Measurements from ENCODE around the gene SLCO4A1. TPM values are rescaled to one million over a fixed set of nuclear protein-coding genes. Genes with fewer than 3 reads are reported as not detected.

The SLCO4A1 gene
- total and polyA plus RNA-seq, 5 donors from 2014 or later = 1.8 to 7.4 (median 2.8) TPM

DNA sequence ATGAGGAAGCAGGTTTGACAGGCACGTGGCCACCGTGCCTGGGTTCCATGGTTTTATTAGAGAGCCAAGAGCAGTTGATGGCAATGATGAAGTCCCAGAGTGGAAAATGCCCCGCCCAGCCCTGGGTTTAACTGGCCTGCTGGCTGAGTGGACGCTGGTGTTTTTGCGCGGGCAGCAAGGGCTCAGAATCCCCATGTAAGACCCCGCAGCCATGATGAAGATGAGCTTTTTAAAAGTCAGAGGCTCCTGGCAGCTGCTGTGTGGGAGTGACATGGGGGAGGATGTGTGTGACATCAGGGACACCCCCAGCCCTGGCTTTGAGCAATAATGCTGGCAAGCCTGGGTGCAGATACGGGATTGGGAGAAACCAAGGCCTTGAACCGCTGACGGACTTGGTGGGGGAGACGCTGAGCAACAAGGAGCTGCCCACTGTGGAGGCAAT is 33.0 kb upstream of the SLCO4A1 start:
- Histone ChIP-seq H3K27me3 (ENCODE audit: control insufficient read depth, insufficient read depth, low read length) (no peaks in the 10 kb centered on the region), H3K9me3 (ENCODE audit: control insufficient read depth in 2 of 2, low read length in 2 of 2) (no peaks in the 10 kb centered on the region), H3K36me3 (ENCODE audit: control insufficient read depth, insufficient read depth, low read length) (no peaks in the 10 kb centered on the region), H3K4me3 (ENCODE audit: low read depth, low read length) (no peak overlapping the region), H3K27ac (ENCODE audit: insufficient read depth, low read length, poor library complexity, severe bottlenecking) (no peak overlapping the region), H3K4me1 (ENCODE audit: control insufficient read depth, insufficient read depth, low read length, poor library complexity, severe bottlenecking) (peaks cover 1% of the 10 kb centered on the region)
- H3K9me3 Mint-ChIP-seq = peaks cover 0 to 3% (median 0%) of the 10 kb centered on the region in 7 donors
- H3K36me3 Mint-ChIP-seq = no peaks in the 10 kb centered on the region
- peaks cover 0 to 2% (median 0%) of the 10 kb centered on the region in 4 donors for H3K4me1 Mint-ChIP-seq
- ATAC-seq (ENCODE audit: low read depth in 2 of 2) = no peak
- no peak overlapping the region for H3K4me3 Mint-ChIP-seq
- DNase-seq = no peak
- peaks cover 22% of the 10 kb centered on the region for H3K27me3 Mint-ChIP-seq
- H3K27ac Mint-ChIP-seq = peak overlapping the region in 1 of 3 donors; percentile 11

DNA sequence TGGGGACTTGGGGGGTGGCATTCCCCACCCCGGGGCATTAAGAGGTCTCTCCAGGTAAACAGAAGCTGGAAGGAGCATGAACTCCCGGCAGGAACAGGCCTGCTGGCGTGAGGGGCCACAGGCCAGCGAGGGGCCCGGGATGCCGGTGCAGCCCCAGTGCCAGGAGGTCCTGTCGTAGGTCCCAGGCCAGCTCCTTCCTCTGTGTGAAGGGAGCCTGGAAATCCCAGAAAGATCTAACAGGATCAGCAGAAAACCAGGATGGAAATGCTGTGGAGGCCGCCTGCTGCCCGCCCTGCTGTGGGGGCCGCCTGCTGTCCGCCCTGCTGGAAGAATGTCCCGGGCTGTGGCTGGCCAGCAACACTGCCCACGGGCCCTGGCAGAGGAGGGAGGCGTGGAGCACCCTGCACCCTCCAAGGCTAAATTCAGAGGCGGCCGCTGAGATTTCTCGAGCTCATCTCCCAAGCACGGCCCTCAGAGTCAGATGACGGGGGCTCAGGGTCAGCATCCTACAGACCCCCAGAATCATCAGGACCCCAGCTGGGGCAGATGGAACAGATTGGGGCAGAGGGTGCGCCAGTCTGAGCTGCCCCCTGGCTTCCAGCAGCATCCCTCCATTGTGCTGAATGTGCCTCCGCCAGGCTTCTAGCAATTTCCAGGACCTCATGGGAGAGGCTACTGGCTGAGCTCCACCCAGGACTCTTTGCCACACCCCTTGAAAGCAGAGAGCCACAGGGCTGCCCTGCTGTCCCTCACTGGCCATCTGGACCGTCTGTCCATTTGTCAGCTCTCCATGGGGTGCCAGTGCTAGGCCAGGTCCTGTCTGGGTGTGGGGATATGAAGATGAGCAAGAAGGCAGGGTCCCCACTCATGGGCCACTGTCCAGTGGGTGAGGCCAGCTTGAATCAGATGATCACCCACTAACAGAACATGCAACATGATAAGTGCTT is 32.2 kb upstream of the SLCO4A1 start:
- no peak for DNase-seq
- Histone ChIP-seq H3K27me3 (ENCODE audit: control insufficient read depth, insufficient read depth, low read length) (no peaks in the 10 kb centered on the region), H3K27ac (ENCODE audit: insufficient read depth, low read length, poor library complexity, severe bottlenecking) (no peak overlapping the region), H3K4me1 (ENCODE audit: control insufficient read depth, insufficient read depth, low read length, poor library complexity, severe bottlenecking) (no peaks in the 10 kb centered on the region), H3K4me3 (ENCODE audit: low read depth, low read length) (no peak overlapping the region), H3K36me3 (ENCODE audit: control insufficient read depth, insufficient read depth, low read length) (no peaks in the 10 kb centered on the region), H3K9me3 (ENCODE audit: control insufficient read depth in 2 of 2, low read length in 2 of 2) (no peaks in the 10 kb centered on the region)
- Mint-ChIP-seq H3K36me3 (no peaks in the 10 kb centered on the region), H3K4me3 (peak overlapping the region in 1 of 4 donors; percentile 13), H3K9me3 (peaks cover 0 to 3% (median 0%) of the 10 kb centered on the region in 7 donors), H3K27me3 (peaks cover 22% of the 10 kb centered on the region), H3K4me1 (peaks cover 0 to 2% (median 0%) of the 10 kb centered on the region in 4 donors), H3K27ac (no peak overlapping the region)
- ATAC-seq (ENCODE audit: low read depth in 2 of 2) = no peak

DNA sequence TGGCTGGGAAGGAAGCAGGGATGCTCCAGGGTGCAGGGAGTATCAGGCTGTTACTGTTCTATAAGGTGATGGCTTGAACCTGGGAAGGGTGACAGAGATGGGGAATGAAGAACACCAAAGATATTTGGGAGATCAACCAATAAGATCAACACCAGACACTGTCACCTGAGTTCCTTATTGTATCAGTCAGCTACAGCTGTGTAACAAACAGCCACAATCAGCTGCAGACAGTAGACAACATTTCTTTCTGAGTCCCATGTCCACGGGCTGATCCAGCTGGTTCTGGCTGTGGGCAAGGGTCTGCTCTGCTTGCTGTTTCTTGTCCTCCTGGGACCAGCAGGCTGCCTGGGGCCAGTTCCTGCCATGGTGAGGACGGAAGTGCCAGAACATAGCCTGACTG is 31.3 kb upstream of the SLCO4A1 start:
- DNase-seq (no peak), ATAC-seq (ENCODE audit: low read depth in 2 of 2) (no peak)
- Mint-ChIP-seq H3K4me3 (no peak overlapping the region), H3K27ac (no peak overlapping the region), H3K27me3 (peaks cover 22% of the 10 kb centered on the region), H3K9me3 (peaks cover 0 to 3% (median 0%) of the 10 kb centered on the region in 7 donors), H3K36me3 (no peaks in the 10 kb centered on the region), H3K4me1 (peaks cover 0 to 4% (median 0%) of the 10 kb centered on the region in 4 donors)
- H3K36me3 ChIP-seq (ENCODE audit: control insufficient read depth, insufficient read depth, low read length) = no peaks in the 10 kb centered on the region
- H3K9me3 ChIP-seq (ENCODE audit: control insufficient read depth in 2 of 2, low read length in 2 of 2) = no peaks in the 10 kb centered on the region
- no peak overlapping the region for H3K4me3 ChIP-seq (ENCODE audit: low read depth, low read length)
- no peak overlapping the region for H3K27ac ChIP-seq (ENCODE audit: insufficient read depth, low read length, poor library complexity, severe bottlenecking)
- no peaks in the 10 kb centered on the region for H3K4me1 ChIP-seq (ENCODE audit: control insufficient read depth, insufficient read depth, low read length, poor library complexity, severe bottlenecking)
- H3K27me3 ChIP-seq (ENCODE audit: control insufficient read depth, insufficient read depth, low read length) = no peaks in the 10 kb centered on the region

DNA sequence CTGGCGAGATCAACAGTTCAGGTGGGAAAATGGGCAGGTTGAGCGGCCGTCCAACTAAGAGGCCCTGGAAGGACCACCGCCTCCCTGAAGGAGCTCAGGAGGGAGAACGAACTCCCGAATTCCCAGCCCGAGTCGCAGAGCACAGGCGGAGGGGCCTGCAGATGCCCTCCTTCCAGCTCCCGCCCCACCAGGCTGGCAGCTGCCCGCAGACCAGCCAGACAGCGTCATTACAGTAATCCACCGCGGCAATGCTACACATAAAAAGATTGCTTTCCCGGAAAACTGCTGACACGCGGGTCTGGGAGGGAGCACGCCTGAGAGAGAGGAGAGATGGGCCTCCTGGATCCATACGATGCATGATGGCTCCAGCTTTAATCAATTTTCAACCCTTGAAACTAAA is 30.5 kb upstream of the SLCO4A1 start:
- peaks cover 22% of the 10 kb centered on the region for H3K27me3 Mint-ChIP-seq
- no peak overlapping the region for H3K4me3 Mint-ChIP-seq
- H3K4me1 Mint-ChIP-seq = peaks cover 0 to 9% (median under 1%) of the 10 kb centered on the region in 4 donors
- peaks cover 0 to 3% (median 0%) of the 10 kb centered on the region in 7 donors for H3K9me3 Mint-ChIP-seq
- no peaks in the 10 kb centered on the region for H3K36me3 Mint-ChIP-seq
- Histone ChIP-seq H3K9me3 (ENCODE audit: control insufficient read depth in 2 of 2, low read length in 2 of 2) (no peaks in the 10 kb centered on the region), H3K4me1 (ENCODE audit: control insufficient read depth, insufficient read depth, low read length, poor library complexity, severe bottlenecking) (peaks cover 3% of the 10 kb centered on the region), H3K4me3 (ENCODE audit: low read depth, low read length) (no peak overlapping the region), H3K27ac (ENCODE audit: insufficient read depth, low read length, poor library complexity, severe bottlenecking) (no peak overlapping the region), H3K36me3 (ENCODE audit: control insufficient read depth, insufficient read depth, low read length) (no peaks in the 10 kb centered on the region), H3K27me3 (ENCODE audit: control insufficient read depth, insufficient read depth, low read length) (no peaks in the 10 kb centered on the region)
- DNase-seq (no peak), ATAC-seq (ENCODE audit: low read depth in 2 of 2) (no peak)
- no peak overlapping the region for H3K27ac Mint-ChIP-seq

DNA sequence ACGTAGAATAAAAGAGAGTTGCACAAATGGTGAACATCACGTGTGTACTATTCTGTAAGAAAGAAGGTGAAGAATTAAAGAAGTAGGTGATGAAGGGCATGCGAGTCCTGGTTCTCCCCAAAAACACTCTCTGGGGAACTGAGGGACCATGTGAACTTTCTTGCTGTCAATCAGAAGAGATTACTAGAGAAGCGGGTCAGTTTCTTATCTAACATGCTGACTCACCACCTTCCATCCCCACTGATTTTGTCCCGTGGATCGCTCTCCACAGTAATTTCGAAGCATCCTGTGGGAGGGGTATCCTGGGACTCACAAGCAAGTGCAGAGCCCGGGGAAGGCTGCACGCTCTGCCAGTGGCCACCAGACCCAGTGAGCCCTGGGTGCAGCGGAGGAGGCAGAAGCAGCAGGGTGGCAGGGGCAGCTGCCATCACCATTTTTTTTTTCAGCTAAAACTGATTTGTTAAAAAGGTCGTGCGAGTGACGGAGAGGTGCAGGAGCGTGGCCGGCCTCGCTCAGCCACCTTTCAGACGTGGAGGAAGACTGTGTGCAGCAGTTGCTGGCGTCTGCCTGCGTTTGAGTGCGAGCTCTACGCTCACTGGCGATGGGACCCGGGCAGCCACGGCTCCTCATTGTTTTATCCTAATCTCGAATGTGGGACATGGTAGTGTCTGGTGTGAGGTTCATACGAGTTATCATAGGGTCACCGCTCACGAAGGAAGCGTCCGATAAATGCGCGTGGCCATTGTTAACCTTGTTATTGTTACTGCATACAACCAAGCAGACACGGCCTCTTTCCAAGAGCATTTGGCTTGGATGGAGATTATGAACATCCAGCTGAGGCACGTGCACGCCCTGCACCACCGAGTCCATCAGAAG is 28.0 kb upstream of the SLCO4A1 start:
- Histone ChIP-seq H3K27me3 (ENCODE audit: control insufficient read depth, insufficient read depth, low read length) (no peaks in the 10 kb centered on the region), H3K4me1 (ENCODE audit: control insufficient read depth, insufficient read depth, low read length, poor library complexity, severe bottlenecking) (peaks cover 23% of the 10 kb centered on the region), H3K9me3 (ENCODE audit: control insufficient read depth in 2 of 2, low read length in 2 of 2) (no peaks in the 10 kb centered on the region), H3K36me3 (ENCODE audit: control insufficient read depth, insufficient read depth, low read length) (no peaks in the 10 kb centered on the region), H3K27ac (ENCODE audit: insufficient read depth, low read length, poor library complexity, severe bottlenecking) (no peak overlapping the region), H3K4me3 (ENCODE audit: low read depth, low read length) (no peak overlapping the region)
- Mint-ChIP-seq H3K27ac (no peak overlapping the region), H3K4me1 (peaks cover 0 to 34% (median 14%) of the 10 kb centered on the region in 4 donors), H3K9me3 (peaks cover 0 to 3% (median 0%) of the 10 kb centered on the region in 7 donors), H3K27me3 (peaks cover 18% of the 10 kb centered on the region), H3K36me3 (no peaks in the 10 kb centered on the region), H3K4me3 (peak overlapping the region in 1 of 4 donors; percentile 43)
- ATAC-seq (ENCODE audit: low read depth in 2 of 2) (no peak), DNase-seq (no peak)

DNA sequence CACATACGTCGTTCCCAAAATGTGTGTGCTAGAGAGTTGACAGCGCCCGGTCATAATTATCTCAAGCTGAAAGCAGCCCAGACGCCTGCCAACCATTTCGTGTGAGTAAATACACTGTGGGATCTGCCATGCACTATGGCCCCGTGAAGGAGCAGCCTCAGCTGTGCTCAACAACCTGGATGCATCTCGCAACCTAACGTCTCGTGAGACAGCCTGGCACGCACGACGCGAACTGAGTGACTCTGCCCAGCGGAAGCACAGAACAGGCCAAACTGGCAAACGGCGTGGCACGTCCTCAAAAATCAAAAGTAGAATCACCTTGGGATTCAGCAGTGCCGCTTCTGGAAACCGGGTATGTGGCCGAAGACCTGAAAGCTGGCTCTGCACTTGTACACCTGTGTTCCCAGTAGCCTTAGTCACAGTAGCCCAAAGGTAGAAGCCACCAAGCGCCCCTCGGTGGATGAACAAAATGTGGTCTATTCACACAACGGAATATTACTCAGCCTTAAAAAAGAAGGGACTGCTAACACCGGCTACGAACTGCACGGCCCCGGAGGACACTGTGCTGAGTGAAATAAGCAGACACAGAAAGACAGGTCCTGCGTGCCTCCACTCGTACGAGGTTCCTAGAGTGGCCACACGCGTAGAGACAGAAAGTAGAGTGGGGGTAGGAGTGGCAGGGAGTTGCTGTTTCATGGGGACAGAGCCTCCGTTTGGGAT is 27.2 kb upstream of the SLCO4A1 start:
- no peak for DNase-seq
- Mint-ChIP-seq H3K4me1 (peaks cover 0 to 35% (median 15%) of the 10 kb centered on the region in 4 donors), H3K9me3 (peaks cover 0 to 3% (median 0%) of the 10 kb centered on the region in 7 donors), H3K36me3 (no peaks in the 10 kb centered on the region), H3K27ac (no peak overlapping the region), H3K4me3 (peak overlapping the region in 1 of 4 donors; percentile 43), H3K27me3 (peaks cover 17% of the 10 kb centered on the region)
- peaks cover 23% of the 10 kb centered on the region for H3K4me1 ChIP-seq (ENCODE audit: control insufficient read depth, insufficient read depth, low read length, poor library complexity, severe bottlenecking)
- H3K27me3 ChIP-seq (ENCODE audit: control insufficient read depth, insufficient read depth, low read length) = no peaks in the 10 kb centered on the region
- H3K9me3 ChIP-seq (ENCODE audit: control insufficient read depth in 2 of 2, low read length in 2 of 2) = no peaks in the 10 kb centered on the region
- H3K4me3 ChIP-seq (ENCODE audit: low read depth, low read length) = no peak overlapping the region
- no peak overlapping the region for H3K27ac ChIP-seq (ENCODE audit: insufficient read depth, low read length, poor library complexity, severe bottlenecking)
- no peaks in the 10 kb centered on the region for H3K36me3 ChIP-seq (ENCODE audit: control insufficient read depth, insufficient read depth, low read length)
- ATAC-seq (ENCODE audit: low read depth in 2 of 2) = no peak

DNA sequence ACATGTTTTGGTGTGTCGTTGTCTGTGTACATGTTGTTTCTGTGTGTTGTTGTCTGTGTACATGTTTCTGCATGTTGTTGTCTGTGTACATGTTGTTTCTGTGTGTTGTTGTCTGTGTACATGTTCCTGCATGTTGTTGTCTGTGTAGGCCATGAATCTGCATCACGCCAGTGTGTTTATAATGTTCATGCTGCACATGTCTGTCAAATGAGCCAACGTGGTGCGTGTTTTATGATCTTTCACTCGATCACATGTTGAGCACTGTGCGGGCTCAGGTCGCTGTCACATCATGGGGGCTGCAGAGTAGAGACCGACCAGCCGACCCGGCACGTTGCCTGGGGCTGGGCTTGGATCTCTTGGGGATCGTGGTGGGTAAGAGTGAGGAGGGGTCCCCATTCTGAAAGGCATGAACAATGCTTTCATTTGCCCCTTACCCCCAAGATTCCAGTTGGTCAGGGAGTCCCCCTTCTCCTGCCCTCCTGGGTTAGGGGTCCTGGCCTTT is 26.5 kb upstream of the SLCO4A1 start:
- peaks cover 23% of the 10 kb centered on the region for H3K4me1 ChIP-seq (ENCODE audit: control insufficient read depth, insufficient read depth, low read length, poor library complexity, severe bottlenecking)
- Mint-ChIP-seq H3K27me3 (peaks cover 14% of the 10 kb centered on the region), H3K36me3 (no peaks in the 10 kb centered on the region), H3K4me3 (no peak overlapping the region), H3K9me3 (no peaks in the 10 kb centered on the region), H3K27ac (peak overlapping the region in 1 of 3 donors; percentile 42), H3K4me1 (peaks cover 0 to 37% (median 15%) of the 10 kb centered on the region in 4 donors)
- no peak for ATAC-seq (ENCODE audit: low read depth in 2 of 2)
- H3K36me3 ChIP-seq (ENCODE audit: control insufficient read depth, insufficient read depth, low read length) = no peaks in the 10 kb centered on the region
- H3K27ac ChIP-seq (ENCODE audit: insufficient read depth, low read length, poor library complexity, severe bottlenecking) = no peak overlapping the region
- no peaks in the 10 kb centered on the region for H3K27me3 ChIP-seq (ENCODE audit: control insufficient read depth, insufficient read depth, low read length)
- H3K4me3 ChIP-seq (ENCODE audit: low read depth, low read length) = no peak overlapping the region
- DNase-seq = no peak
- no peaks in the 10 kb centered on the region for H3K9me3 ChIP-seq (ENCODE audit: control insufficient read depth in 2 of 2, low read length in 2 of 2)

Data from CD4-positive, CD25-positive, alpha-beta regulatory T cell (primary cell).